ENCODE results near the gene LGI2.
A peak's percentile ranks its signal among the peaks of the same experiment; 100 is the strongest.
"Not testable (repeated sequence)": the region's sequence is repeated elsewhere in the genome, so short reads cannot be mapped to it uniquely, and the experiment has no call there.

The LGI2 gene

DNA sequence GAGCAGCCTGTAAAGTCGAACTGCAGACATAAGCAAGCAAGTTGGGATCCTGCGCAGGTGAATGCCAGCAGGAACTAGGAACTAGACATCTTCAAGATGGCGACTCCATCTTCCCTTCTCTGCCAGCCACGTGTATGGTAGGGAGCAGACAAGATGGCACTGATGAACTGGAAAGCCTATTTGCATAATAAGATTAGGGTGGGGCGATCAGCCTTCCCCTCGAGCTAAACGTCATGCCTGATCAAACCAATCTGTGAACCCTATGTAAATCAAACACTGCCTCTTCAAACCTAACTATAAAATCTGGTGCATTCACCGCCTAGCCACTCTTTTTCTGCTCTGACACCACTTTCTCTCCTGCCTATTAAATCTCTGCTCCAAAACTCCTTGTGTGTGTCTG is 28.1 kb upstream of the LGI2 start:
- H3K4me1 Mint-ChIP-seq: peaks cover 7% of the 10 kb centered on the region
- no peak for DNase-seq
- H3K4me3 Mint-ChIP-seq: no peak overlapping the region
- H3K27ac Mint-ChIP-seq: peak overlapping the region; percentile 14
- TF ChIP-seq, protein P1, sequence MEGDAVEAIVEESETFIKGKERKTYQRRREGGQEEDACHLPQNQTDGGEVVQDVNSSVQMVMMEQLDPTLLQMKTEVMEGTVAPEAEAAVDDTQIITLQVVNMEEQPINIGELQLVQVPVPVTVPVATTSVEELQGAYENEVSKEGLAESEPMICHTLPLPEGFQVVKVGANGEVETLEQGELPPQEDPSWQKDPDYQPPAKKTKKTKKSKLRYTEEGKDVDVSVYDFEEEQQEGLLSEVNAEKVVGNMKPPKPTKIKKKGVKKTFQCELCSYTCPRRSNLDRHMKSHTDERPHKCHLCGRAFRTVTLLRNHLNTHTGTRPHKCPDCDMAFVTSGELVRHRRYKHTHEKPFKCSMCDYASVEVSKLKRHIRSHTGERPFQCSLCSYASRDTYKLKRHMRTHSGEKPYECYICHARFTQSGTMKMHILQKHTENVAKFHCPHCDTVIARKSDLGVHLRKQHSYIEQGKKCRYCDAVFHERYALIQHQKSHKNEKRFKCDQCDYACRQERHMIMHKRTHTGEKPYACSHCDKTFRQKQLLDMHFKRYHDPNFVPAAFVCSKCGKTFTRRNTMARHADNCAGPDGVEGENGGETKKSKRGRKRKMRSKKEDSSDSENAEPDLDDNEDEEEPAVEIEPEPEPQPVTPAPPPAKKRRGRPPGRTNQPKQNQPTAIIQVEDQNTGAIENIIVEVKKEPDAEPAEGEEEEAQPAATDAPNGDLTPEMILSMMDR (IDR thresholded peaks at IDR 0.05): no peak
- no peaks in the 10 kb centered on the region for H3K36me3 Mint-ChIP-seq (ENCODE audit: low read depth)
- H3K27me3 Mint-ChIP-seq (ENCODE audit: low read depth, poor library complexity): peaks cover 16% of the 10 kb centered on the region
- peaks cover 17% of the 10 kb centered on the region for H3K9me3 Mint-ChIP-seq

DNA sequence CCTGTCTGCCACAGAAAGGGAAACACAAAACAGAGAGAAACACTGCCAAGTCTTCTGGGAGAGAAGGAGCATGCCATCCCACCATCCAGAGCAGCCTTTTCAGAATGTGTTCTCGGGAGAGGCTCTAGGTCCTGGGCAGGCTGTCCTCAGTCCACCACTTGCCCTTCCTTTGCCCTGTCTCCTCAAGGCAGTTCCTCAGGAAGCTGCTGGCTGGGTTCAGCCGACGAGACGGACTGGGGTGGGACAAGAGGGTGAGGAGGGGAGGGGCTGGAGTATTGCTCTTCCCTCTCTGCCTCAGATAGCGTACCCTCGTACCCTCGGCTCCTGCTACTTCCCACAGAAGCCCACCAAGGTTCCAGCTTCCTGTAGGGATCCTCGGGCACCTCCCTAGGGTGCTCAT is 26.6 kb upstream of the LGI2 start:
- TF ChIP-seq, protein P1 (IDR thresholded peaks at IDR 0.05): no peak
- H3K9me3 Mint-ChIP-seq: peaks cover 17% of the 10 kb centered on the region
- peaks cover 16% of the 10 kb centered on the region for H3K27me3 Mint-ChIP-seq (ENCODE audit: low read depth, poor library complexity)
- H3K36me3 Mint-ChIP-seq (ENCODE audit: low read depth): no peaks in the 10 kb centered on the region
- no peak overlapping the region for H3K4me3 Mint-ChIP-seq
- DNase-seq: no peak
- H3K4me1 Mint-ChIP-seq: peaks cover 7% of the 10 kb centered on the region
- no peak overlapping the region for H3K27ac Mint-ChIP-seq

DNA sequence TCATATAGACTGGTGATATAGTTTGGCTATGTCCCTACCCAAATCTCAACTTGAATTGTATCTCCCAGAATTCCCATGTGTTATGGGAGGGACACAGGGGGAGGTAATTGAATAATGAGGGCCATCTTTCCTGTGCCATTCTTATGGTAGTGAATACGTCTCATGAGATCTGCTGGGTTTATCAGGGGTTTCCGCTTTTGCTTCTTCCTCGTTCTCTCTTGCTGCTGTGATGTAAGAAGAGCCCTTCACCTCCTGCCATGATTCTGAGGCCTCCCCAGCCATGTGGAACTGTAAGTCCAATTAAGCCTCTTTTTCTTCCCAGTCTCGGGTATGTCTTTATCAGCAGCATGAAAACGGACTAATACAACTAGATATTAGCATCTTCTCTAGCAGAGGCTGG is 21.3 kb upstream of the LGI2 start:
- not testable (repeated sequence) for H3K4me3 Mint-ChIP-seq; H3K27ac Mint-ChIP-seq; H3K36me3 Mint-ChIP-seq (ENCODE audit: low read depth); H3K4me1 Mint-ChIP-seq; DNase-seq
- Mint-ChIP-seq H3K27me3 (ENCODE audit: low read depth, poor library complexity) (peaks cover 11% of the 10 kb centered on the region), H3K9me3 (peaks cover 35% of the 10 kb centered on the region)

DNA sequence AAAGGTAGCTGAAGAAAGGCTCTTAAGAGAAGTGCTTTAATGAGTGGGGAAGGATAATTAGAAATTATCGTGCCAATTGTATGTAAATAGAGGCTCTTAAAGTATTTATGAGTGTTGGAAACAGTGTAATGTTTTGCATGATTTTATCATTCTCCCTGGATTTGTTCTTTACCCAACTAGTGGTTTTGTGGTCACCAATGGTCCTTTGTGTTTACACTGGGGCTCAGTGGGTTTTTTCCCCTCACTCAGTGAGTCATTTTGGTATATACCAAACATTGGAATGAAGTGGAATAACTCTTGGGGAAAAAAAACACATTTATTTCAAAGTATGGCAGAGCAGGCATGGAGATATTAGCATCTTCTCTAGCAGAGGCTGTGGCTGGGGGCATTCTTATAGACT is 20.8 kb upstream of the LGI2 start:
- no peak for DNase-seq
- no peak overlapping the region for H3K27ac Mint-ChIP-seq
- H3K4me1 Mint-ChIP-seq: peaks cover 7% of the 10 kb centered on the region
- H3K36me3 Mint-ChIP-seq (ENCODE audit: low read depth): no peaks in the 10 kb centered on the region
- H3K27me3 Mint-ChIP-seq (ENCODE audit: low read depth, poor library complexity): peaks cover 8% of the 10 kb centered on the region
- TF ChIP-seq, protein P1 (IDR thresholded peaks at IDR 0.05): no peak
- no peak overlapping the region for H3K4me3 Mint-ChIP-seq
- H3K9me3 Mint-ChIP-seq: peaks cover 33% of the 10 kb centered on the region

DNA sequence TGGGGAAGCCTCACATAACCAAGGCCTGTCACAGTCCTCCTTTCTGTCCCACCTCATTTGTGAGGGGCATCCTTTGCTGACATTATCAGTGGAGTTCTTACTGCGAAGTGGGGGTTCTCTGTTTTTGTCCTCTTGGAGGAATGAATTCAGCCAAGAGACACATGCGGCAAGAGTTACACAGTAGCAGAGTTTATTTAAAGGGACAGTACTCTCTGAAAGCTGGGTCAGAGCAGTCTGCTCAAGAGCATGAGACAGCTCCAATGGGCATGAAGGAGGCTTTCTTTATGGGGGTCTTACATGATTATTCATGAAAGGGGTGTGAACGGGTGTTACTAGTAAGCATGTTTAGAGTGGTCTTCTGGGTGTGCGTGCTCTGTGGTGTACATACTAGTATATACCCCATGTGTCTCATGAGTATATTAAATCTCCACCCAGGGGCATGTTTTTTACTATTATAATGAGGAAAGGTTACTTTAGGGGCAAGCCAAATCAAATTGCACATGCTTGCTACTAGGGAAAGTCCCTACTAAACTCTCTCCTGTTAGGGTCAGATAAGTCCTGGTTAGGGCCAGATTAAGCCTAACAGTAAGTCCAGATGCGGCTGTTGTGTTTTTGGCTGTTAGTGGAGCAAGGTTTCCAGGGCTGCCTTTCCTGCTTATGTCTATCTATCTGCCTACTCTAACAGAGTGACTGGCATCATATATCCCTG is 19.8 kb upstream of the LGI2 start:
- peaks cover 7% of the 10 kb centered on the region for H3K4me1 Mint-ChIP-seq
- DNase-seq: no peak

DNA sequence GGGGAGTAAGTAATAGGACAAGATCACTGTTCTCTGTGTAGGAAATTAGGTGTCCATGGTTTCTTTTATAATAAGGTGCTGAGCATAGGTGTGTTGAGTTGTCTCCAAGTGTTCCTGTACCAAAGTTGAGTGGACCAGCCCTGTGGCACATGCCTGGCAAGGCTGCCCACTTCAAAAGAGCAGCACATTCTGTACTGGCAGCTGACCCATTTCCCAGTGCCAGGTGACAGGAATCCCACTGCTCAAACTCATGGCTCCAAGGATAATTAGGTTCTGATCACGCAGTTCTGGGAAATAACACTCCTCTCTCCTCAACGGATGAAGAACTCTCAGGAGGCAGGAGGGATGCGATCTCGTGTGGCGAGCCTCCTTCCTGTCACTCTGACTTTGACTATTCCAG is 12.8 kb upstream of the LGI2 start:
- no peaks in the 10 kb centered on the region for H3K36me3 Mint-ChIP-seq (ENCODE audit: low read depth)
- H3K4me3 Mint-ChIP-seq: no peak overlapping the region
- H3K4me1 Mint-ChIP-seq: peaks cover 4% of the 10 kb centered on the region
- TF ChIP-seq, protein P1 (IDR thresholded peaks at IDR 0.05): no peak
- peaks cover 40% of the 10 kb centered on the region for H3K27me3 Mint-ChIP-seq (ENCODE audit: low read depth, poor library complexity)
- H3K27ac Mint-ChIP-seq: no peak overlapping the region
- no peak for DNase-seq
- H3K9me3 Mint-ChIP-seq: peaks cover 1% of the 10 kb centered on the region

More for the DNA sequence above, 19.8 kb upstream of the LGI2 start:
- TF ChIP-seq, protein P1 (IDR thresholded peaks at IDR 0.05): no peak
- Mint-ChIP-seq H3K9me3 (peaks cover 33% of the 10 kb centered on the region), H3K4me3 (no peak overlapping the region), H3K27ac (no peak overlapping the region), H3K36me3 (ENCODE audit: low read depth) (no peaks in the 10 kb centered on the region), H3K27me3 (ENCODE audit: low read depth, poor library complexity) (peaks cover 15% of the 10 kb centered on the region)

All from nephron progenitor cell (in vitro differentiated cells).